HG03575 (cell line): Measurements from ENCODE around the gene IFNG.
A peak's percentile ranks its signal among the peaks of the same experiment; 100 is the strongest.

ENCODE experiments used
- ATAC-seq: cut with Tn5 transposase; IDR thresholded peaks from one replicate; pipeline ENCODE4 v1.9.1; 2021; ENCODE audit not compliant: unreplicated experiment, insufficient number of reproducible peaks, low FRiP score; ENCODE audit errors: extremely low read depth

IFNG gene

GRCh38 chr12:68170726-68171125, 11.2 kb upstream of the IFNG start:
- no peak for ATAC-seq

GRCh38 chr12:68169213-68169889, 9.8 kb upstream of the IFNG start:
- no peak for ATAC-seq

GRCh38 chr12:68166317-68166831, 6.8 kb upstream of the IFNG start:
- ATAC-seq = no peak

GRCh38 chr12:68163560-68164081, 4.1 kb upstream of the IFNG start:
- peak; percentile 46 for ATAC-seq

- ATAC-seq = no peak
These were observed 2.8 kb upstream of the IFNG start for GRCh38 chr12:68162374-68162773.

GRCh38 chr12:68158432-68158831, 1.1 kb downstream of the IFNG start:
- no peak for ATAC-seq

GRCh38 chr12:68157380-68157779, 2.2 kb downstream of the IFNG start:
- no peak for ATAC-seq

GRCh38 chr12:68156636-68157035, 2.9 kb downstream of the IFNG start:
- no peak for ATAC-seq

- no peak for ATAC-seq
These were observed 4.8 kb downstream of the IFNG start for GRCh38 chr12:68154779-68155178.

- no peak for ATAC-seq
These were observed 11.1 kb downstream of the IFNG start for GRCh38 chr12:68148261-68148951.

GRCh38 chr12:68140556-68140955, 19.0 kb downstream of the IFNG start:
- no peak for ATAC-seq

GRCh38 chr12:68139941-68140340, 19.6 kb downstream of the IFNG start:
- ATAC-seq = no peak

- no peak for ATAC-seq
These were observed 20.5 kb downstream of the IFNG start for GRCh38 chr12:68139001-68139400.

- ATAC-seq = no peak
These were observed 21.1 kb downstream of the IFNG start for GRCh38 chr12:68138480-68138879.

- no peak for ATAC-seq
These were observed 22.2 kb downstream of the IFNG start for GRCh38 chr12:68137335-68137830.

GRCh38 chr12:68135520-68135919, 24.0 kb downstream of the IFNG start:
- ATAC-seq = no peak

- no peak for ATAC-seq
These were observed 27.6 kb downstream of the IFNG start for GRCh38 chr12:68131867-68132414.

GRCh38 chr12:68129979-68130378, 29.6 kb downstream of the IFNG start:
- ATAC-seq = no peak

GRCh38 chr12:68122236-68122920, 37.2 kb downstream of the IFNG start:
- ATAC-seq = no peak
